Stimulated activated CD4-positive, alpha-beta T cell treated with anti-CD3 and anti-CD28 coated beads, Interleukin-2, amount 100 ng/mL, for 4 hours (primary cell): Measurements from ENCODE around the gene CERKL.

Experiments used
- DNase-seq: peaks from one replicate; pipeline ENCODE4 v3.0.0-alpha.2; 2020; ENCODE audit warnings: low read depth

The CERKL gene

DNA sequence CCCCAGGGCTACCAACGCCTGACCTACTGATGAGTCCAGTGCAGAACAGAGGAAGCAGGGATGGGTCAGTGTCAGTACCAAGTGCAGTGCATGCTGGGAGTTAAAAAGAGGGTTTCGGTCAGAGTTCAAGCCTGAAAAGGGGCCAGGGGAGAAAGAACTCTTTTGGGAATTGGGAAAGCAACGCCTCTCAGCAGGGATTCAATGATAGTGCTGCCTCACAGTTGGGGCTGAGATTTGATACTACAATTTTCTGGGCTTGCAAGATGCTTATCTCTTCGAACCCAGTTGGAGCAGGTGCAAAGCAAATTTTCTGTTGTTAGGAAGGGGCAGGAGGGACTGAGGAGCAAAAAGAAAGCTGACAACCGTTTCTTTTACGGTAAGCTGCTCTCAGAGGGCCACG, 82.6 kb downstream of the CERKL start:
- no peak for DNase-seq

DNA sequence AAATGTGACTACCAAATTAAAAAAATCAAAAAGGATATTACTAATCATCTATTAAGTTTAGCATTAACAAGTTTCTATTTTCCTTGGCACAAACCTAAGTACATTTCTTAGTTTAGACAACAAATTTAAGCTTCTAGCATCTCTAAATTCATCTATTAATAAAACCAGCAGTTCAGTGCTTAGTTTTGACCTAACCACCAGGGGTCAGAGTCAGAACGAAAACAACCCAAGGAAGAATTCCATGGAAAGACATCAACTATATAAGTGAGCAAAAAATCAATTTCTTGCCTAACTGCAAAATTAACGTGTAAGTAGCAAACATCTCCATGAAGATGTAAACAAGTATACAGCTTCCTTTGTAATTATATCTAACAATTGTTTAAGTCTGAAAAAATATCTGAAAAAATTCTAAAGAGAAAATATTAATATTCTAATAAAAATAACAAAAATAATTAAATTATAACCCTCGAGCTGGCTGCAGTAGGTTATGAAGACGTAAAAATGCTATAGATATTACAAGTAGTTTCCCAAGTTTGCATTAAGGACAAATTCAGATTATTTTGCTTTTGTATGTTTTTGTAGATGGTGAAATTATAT, 83.7 kb downstream of the CERKL start:
- DNase-seq: no peak

DNA sequence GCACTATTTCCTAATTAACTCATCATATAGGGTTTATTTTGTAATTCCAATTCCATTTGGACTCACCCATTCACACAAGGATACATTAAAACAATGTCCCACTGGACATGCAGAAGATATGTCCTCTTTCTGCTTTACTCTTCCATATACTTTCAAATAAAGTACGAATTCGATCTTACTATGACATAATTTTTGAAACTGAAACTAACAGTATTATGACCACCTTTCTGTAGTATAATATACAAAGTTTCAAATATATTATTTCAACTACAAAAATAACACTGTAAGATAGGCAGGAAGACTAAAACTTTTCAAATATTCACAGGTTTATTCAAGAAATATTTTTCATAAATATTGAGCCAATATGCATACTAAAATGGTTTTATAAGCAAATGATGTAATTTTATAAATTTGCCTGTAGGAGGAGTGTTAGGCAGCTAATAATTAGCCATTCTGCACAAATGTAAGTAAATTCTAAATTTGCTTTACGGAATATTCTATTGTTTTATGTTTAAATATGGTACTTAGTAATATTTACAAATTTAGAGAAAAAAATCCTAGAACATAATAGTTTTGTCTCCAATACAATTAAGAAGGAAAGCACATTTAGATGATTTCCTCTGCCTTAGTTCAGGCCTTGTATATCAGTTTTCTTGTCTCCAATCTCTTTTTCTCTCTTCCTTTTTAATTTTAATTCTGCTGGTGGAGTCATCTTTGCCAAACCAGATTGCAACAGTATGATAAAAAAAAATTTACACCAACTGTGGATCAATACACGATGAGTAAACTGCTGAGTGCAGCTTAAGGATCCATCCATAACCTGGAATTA, 85.9 kb downstream of the CERKL start:
- no peak for DNase-seq

DNA sequence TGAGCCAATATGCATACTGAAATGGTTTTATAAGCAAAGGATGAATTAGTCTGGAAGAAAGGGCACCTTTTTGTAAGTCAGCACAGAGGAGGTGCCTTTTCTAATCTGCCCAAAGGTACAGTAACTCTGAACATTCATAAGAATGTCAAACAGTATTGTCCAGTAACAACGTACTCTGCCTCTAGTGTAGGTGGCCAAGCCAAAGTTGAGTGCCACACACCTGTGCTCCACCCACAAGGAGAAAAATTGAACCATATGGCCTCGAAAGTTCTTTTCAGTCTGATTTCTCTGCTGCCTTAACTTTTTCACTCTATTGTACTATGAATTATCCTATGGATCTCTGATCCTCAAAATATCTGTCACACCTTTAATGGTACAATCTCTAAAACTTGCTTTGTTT, 86.8 kb downstream of the CERKL start:
- no peak for DNase-seq

DNA sequence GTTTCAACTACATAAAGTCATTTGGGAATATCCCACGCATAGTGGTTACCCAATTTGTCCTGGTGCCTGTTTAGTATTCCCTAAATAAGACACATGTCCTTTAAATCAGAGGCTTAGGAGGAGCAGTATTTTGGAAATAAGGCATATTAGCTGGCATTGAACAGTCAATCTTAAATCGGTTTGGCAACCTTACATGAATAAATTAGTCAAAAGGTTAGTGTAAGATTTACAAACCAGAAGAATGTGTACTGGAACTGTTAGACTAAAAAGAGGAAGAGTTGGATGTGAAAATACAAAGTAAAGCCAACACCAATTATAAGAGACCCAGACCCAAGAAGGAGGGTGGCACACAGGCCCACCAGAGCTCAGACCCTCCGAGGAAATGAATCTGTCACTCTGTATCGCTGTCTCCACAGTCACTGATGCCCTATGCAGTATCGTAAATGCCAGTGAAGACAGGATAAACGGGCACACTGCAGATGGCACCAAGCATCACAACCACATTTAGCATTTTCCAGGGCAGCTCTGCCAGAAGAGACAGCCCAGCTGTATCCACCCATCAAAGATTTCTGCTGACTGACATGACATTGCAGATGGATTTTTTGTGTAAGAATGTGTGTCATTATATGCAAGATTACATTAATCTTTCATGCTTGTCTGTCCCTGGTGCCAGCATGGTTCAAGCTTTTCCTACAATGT, 90.4 kb downstream of the CERKL start:
- DNase-seq: no peak

DNA sequence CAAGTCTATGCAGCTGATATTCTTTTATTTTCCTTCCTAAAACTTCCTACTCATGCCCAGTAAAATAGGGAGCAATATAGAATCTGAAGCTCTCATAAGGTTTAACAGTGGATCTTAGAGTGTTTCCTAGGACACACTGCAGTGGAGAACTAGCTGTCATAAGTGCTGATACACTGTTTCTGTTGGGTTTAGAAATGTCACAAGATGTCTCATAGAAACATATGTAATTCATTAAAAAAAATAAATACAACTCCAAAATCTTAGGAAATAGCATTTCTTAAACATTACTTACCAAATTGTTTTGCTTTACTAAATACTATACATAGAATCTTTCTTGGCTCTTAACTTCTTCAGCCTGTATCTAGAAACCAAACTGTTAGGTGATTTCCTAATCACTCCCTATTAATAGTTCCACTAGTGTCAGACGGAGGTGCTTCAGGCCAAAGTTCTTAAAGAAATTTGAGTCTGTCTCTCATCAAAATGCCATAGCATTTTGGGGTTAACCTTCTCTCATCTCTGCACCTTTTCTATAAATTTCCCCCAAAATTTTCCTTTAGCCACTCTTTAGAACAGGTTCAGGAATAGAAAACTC, 93.7 kb downstream of the CERKL start:
- no peak for DNase-seq

DNA sequence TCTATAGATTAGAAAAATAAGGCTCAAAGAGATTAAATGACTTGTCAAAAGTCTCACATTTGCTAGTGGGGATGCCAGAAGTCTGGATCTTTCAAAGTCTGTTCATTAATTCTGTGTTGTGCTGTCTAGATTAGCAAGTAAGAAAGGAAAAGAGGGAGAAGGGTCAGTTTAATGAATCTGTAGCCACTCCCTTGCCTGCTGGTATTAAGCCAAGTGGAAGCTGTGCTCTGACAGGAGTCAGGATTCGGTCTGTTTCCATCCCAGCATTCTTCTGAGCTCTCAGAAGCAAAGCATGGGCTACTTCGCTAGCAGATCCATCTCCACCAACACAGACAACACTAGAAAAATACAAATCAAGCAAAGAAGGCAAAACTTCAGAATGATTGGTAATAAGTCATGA, 98.5 kb downstream of the CERKL start:
- no peak for DNase-seq

DNA sequence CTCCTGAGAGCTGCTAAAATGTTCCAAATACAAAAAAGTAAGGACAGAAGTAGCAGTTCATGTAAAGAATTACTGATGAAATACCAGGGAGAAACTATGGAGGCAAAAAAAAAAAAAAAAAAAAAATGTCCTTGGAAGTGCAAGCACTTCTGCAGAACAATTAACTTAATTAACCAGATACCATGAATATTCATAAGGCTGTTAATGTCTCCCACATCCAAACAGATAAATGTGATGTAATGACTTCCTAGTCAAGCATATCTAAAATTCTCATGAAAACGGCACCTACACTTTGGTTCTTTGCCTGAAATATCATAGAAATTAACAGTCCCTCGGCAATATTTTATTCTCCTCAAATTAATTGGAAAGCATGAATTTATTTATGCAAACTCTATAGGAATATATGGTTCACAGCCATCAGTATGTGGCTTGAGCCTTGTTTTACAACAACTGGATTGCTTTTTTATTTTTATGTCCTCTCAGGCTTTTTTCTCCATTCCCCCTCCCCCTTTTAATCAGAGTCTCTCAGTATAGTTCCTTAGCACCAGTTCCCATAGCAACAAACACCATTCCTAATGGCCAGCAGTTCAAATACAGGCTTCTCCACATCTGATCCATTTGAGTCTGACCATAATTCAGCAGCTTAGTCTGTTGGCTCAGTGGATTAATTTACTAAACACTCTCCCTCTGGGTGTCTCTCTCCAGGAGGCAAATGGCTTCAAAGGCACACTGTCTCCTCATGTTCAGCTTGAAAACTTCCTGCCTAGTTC, 102.7 kb downstream of the CERKL start:
- no peak for DNase-seq

DNA sequence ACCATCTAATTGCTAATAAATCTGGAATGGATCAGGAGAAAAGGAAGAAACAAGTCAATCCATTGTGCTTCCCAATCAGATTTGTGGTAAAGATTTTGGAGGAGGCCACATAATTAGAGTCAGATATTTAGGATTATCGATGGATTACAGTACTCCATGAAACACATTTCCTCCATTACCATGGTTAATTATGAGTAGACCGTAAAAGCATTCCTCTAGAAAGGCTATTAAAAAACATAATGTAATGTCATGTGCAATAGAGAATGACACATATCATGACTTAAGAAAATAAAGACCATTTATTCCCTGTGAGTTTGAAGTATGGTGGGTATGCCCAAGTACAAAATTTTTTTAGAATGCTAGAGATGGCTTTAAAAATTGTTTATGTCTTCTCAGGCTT, 103.7 kb downstream of the CERKL start:
- no peak for DNase-seq

DNA sequence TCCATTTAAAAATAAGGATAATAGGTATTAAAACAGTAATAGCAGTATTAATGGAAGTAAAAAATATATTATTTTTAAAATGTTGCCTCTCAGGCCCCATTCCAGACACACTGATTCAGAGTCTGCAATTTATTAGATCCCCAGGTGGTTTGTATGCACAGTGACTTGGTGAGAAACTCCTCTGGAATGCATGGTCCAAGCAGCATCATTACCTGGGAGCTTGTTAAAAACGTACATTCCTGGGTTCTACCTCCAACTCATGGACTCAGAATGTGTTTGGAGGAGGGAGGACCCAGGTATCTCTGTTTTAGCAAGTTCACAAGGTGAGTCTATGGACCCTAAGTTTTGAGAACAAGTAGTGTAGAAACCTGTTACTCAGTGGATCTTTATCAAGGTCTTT, 104.1 kb downstream of the CERKL start:
- DNase-seq: no peak

DNA sequence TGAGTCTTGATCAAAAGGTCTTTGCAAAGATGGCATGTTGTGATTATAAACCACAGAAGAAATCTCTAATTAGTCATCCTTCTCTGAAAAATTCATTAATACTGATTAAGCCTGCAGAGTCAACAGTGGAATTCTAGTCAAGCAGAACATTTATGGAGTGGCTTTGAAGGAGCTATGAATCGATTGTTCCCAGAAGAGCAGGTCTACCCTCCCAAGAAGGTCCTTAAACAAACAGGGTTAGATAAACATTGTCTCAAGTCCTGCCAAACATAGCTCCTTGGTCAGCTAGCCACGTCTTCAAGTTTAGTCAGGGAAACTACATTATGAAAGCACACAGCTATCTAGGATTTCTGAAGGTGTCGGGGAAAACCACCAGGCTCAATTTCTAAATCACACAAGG, 110.8 kb downstream of the CERKL start:
- DNase-seq: no peak

DNA sequence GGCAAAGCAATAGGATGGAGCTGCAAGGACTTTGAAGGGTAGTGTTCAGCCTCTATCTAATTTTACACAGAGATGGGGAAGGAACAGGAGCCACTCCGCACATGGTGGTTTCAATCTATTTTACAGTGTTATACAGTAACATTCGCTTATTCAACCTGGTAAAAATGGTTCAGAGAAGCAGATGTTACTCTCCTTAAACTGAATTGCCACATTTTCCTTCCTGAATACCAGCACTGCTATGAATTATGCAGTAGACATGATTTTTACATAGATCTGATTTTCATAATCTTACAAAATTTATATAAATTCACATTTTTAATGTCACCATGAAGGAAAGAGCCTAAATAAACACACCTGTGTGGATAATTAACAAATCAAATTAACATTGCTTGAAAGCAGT, 114.7 kb downstream of the CERKL start:
- no peak for DNase-seq

DNA sequence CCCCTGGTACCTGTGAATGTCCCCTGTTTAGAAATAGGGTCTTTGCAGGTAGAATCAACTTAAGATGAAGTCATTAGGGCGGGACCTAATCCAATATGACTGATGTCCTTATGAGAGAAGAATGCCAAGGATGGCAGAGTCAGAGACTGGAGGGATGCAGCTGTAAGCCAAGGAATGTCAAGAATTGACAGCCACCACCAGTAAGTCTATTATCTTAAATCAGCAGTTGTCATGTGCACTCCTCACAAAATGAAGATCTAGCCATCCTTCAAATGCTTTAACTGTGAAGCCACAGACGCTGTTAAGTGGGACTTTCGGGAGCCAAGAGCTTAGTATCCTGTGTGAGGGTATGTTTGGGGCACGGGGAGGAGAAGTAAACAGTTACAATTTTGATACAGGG, 116.5 kb downstream of the CERKL start:
- DNase-seq: no peak

DNA sequence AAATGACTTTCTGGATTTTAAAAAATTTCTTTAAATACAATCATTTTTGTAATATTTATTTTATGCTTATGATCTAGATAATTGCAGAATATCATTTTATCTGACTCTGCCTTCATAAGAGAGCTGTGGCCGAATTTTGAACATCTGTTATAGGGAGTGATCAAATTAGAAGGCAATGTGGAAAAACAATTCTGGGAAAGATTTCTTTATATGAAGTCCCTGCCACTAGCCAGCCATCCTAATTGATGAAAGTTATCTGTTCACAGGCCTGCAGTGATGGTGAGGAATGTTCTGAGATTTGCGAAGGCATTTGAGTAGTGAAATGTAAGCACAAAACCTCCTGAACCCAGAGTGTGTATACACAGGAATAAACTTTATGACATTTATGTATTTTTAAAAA, 120.2 kb downstream of the CERKL start:
- DNase-seq: no peak

DNA sequence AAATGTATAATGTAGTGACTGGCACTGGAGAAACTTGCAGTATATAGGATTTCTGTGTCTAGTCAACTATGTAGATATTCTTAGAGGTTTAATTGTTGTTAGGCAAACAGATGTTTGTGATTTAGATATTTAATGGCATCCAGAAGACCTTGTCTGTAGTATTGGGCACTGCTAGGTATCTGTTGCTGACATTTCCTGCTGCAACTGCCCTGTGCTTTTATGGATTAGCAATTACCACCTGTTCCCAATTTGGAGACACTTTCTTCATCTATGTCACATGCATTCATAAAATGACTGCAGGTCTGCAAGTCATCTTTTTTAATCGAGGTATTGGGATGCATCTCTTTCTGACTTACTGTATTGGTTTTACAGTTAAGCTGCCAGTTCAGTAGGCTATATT, 128.5 kb downstream of the CERKL start:
- no peak for DNase-seq

DNA sequence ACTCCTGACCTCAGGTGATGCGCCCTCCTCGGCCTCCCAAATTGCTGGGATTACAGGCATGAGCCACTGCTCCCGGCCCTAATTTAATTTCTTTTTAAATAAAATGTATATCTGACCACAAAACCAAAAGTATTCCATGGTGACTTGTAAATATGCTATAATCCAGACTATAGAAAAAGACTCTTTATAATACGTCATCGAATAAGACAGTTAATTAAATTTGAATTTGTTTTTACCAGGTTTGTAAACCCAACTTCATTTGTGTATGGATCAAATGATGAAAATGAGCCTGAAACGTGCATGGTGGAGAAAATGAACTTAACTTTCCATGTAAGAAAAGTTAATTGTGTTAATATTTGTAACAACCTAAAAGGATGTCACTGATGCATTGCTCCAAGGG, 129.8 kb downstream of the CERKL start:
- DNase-seq: no peak

DNA sequence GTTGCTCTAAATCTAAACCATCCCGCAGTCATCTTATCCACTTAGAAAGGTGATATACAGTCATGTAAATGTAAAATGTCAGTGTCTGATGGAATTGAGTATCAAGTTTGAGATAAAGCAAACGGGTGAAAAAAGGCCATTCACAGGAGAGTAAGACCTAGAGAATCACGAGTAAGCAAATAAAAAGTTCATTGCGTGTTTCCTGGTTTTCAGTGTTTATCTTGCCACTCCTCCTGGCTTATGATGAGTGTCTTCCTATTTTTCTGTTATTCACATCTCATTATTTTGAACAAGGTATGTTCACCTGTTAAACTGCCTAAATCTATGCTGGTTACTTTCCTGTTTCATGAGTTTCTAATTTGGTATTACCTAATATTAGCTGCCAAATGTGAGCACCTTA, 130.9 kb downstream of the CERKL start:
- DNase-seq: no peak

DNA sequence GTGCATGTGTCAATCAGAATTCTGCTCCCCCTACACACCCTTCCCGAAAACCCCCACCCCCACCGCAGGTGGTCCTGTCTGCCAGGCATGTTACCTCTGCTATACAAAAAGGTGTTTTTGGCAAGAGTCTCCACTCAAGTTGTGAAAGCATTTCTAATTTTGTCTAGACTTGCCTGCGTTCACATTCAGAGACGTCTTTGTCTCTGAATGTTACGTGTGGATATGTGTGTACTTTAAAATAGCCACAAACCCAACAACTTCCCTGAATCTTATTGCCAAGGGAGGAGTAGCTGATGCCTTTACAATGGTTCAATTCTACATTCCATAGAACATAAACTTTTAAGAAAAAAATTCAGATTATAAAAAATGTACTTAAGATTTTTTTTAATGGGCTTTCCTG, 133.1 kb downstream of the CERKL start:
- DNase-seq: no peak

DNA sequence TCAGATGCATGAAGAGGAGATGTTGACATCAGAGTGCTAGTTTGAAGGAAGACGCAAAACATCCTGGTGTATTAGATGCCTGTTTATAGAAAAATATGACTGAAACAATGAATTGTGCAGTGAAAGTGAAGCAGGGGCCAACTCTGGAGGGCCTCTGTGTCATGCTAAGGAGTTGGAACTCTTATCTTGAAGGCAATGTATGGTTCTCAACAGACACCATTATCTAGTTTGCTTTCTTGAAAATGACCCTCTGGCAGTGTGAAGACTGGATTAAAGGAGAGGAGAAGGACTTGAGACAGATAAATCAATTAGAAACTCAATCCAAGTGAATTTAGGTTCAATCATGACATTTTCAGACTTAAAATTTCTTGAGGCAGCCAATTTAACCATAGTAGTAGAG, 136.7 kb downstream of the CERKL start:
- DNase-seq: no peak

DNA sequence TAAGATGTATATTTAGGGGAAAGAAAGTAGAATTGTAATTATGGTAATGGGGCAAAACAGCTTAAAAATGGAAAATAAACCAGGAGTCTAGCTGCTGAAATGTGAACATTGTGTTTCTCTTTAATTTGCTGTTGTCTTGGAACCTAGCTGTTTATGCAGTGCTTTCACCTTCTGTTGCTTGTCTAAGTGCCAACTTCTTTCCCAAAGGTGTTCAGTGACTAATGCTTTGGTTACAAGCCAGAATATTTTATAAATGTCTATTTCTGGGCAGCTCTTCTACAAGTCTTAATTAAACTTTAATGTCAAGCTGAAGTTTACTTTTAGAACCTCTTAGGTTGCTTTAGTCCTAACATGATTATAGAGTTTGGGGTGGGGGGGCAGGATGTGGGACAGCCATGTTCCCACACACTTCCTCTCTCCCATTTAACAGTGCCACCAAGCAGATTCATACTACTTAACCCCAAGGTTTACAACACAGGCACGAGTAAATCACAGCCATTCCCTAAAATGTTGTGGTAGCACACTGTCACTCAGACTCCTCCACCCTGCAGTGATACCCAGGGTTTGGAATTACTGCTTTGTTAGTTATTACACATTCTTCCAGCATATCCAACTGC, 139.1 kb downstream of the CERKL start:
- DNase-seq: no peak

DNA sequence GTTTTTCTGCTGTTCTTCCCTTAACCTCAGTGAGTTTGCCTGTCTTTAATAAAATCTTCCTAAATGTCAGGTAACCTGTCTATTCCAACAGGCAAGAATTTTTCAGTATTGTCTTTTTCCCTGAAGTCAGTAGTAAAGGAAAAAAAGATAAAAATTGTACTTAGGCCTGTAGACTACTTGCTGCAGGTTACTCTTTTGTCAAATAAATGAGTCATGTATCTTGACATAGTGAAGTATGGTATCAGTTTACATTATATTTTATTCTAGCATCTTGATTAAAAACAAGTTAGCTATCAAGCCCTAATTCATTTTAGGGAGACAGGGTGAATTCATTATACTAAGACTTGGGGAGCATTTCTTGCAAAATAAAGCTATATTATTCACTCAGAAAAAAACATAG, 139.9 kb downstream of the CERKL start:
- DNase-seq: no peak

DNA sequence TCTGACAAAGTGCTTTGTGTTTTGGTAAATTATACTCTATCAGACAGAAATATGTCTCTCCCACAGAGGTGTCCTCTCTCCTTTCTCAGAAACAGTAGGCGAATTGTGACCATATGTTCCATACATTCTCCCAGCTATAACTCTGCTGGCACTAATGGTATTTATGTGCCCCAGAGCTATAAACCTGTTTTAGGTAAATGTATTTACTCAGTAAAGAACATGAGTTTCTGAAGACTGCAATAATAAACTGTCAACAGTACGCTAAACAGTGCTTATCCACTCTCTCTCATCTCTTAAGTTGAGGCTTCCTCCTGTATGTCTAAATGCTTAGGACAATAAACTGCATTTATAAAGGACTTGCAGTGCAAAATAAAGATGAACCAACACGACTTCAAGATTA, 141.2 kb downstream of the CERKL start:
- no peak for DNase-seq
